ENCODE data around the gene CTNNA2.

The CTNNA2 gene

GRCh38 chr2:80057956-80058355 lies 545.1 kb downstream of the CTNNA2 start:
- TF ChIP-seq CTCF (conservative IDR thresholded peaks at IDR 0.05; ENCODE audit: control insufficient read depth, insufficient read depth, low read depth, low read length) = no peak
- DNase-seq (ENCODE audit: low read depth) = no peak

GRCh38 chr2:80058562-80058961 lies 545.7 kb downstream of the CTNNA2 start:
- TF ChIP-seq CTCF (conservative IDR thresholded peaks at IDR 0.05; ENCODE audit: control insufficient read depth, insufficient read depth, low read depth, low read length) = no peak
- no peak overlapping the region for H3K4me3 ChIP-seq (ENCODE audit: control insufficient read depth, low read depth, low read length)
- no peak for DNase-seq (ENCODE audit: low read depth)

More at GRCh38 chr2:80057956-80058355, 545.1 kb downstream of the CTNNA2 start:
- H3K4me3 ChIP-seq (ENCODE audit: control insufficient read depth, low read depth, low read length) = no peak overlapping the region

GRCh38 chr2:80059447-80059846 lies 546.6 kb downstream of the CTNNA2 start:
- no peak overlapping the region for H3K4me3 ChIP-seq (ENCODE audit: control insufficient read depth, low read depth, low read length)
- no peak for TF ChIP-seq CTCF (conservative IDR thresholded peaks at IDR 0.05; ENCODE audit: control insufficient read depth, insufficient read depth, low read depth, low read length)

GRCh38 chr2:80061881-80062280 lies 549.0 kb downstream of the CTNNA2 start:
- no peak for TF ChIP-seq CTCF (conservative IDR thresholded peaks at IDR 0.05; ENCODE audit: control insufficient read depth, insufficient read depth, low read depth, low read length)
- H3K4me3 ChIP-seq (ENCODE audit: control insufficient read depth, low read depth, low read length) = no peak overlapping the region
- no peak for DNase-seq (ENCODE audit: low read depth)

More at GRCh38 chr2:80059447-80059846, 546.6 kb downstream of the CTNNA2 start:
- no peak for DNase-seq (ENCODE audit: low read depth)

GRCh38 chr2:80062298-80062697 lies 549.4 kb downstream of the CTNNA2 start:
- no peak for TF ChIP-seq CTCF (conservative IDR thresholded peaks at IDR 0.05; ENCODE audit: control insufficient read depth, insufficient read depth, low read depth, low read length)
- no peak overlapping the region for H3K4me3 ChIP-seq (ENCODE audit: control insufficient read depth, low read depth, low read length)
- no peak for DNase-seq (ENCODE audit: low read depth)

GRCh38 chr2:80068038-80068731 lies 555.3 kb downstream of the CTNNA2 start:
- no peak overlapping the region for H3K4me3 ChIP-seq (ENCODE audit: control insufficient read depth, low read depth, low read length)
- no peak for TF ChIP-seq CTCF (conservative IDR thresholded peaks at IDR 0.05; ENCODE audit: control insufficient read depth, insufficient read depth, low read depth, low read length)
- DNase-seq (ENCODE audit: low read depth) = no peak

Measured in fibroblast of mammary gland (primary cell).